Mononuclear cell (primary cell): ENCODE data around the gene EZR. TPM values are rescaled to one million over a fixed set of nuclear protein-coding genes. Genes with fewer than 3 reads are reported as not detected.
A peak's percentile ranks its signal among the peaks of the same experiment; 100 is the strongest.

Experiments used
- H3K27me3 ChIP-seq: 2 replicates; pipeline ENCODE4 v1.6.0; 2011; ENCODE audit warnings: low read length, control low read depth; ENCODE audit not compliant: insufficient read depth
- H3K4me1 ChIP-seq: 2 replicates; pipeline ENCODE4 v1.5.1; 2011; ENCODE audit warnings: mild to moderate bottlenecking, low read length, control low read depth; ENCODE audit not compliant: insufficient read depth
- H3K4me3 ChIP-seq: 2 replicates; pipeline ENCODE4 v1.5.1; 2011; ENCODE audit warnings: mild to moderate bottlenecking, low read length, moderate library complexity
- H3K9me3 ChIP-seq: 2 replicates; pipeline ENCODE4 v1.5.1; 2011; ENCODE audit warnings: low read depth, mild to moderate bottlenecking, control low read depth, low read length
- total RNA-seq: library from RNA; depleted of rRNA; stranded (reverse); fragments of >200 nt; gene quantifications from one replicate; pipeline ENCODE4 v1.2.3, GENCODE V29; 2012

The EZR gene
- total RNA-seq, result 165 TPM

DNA sequence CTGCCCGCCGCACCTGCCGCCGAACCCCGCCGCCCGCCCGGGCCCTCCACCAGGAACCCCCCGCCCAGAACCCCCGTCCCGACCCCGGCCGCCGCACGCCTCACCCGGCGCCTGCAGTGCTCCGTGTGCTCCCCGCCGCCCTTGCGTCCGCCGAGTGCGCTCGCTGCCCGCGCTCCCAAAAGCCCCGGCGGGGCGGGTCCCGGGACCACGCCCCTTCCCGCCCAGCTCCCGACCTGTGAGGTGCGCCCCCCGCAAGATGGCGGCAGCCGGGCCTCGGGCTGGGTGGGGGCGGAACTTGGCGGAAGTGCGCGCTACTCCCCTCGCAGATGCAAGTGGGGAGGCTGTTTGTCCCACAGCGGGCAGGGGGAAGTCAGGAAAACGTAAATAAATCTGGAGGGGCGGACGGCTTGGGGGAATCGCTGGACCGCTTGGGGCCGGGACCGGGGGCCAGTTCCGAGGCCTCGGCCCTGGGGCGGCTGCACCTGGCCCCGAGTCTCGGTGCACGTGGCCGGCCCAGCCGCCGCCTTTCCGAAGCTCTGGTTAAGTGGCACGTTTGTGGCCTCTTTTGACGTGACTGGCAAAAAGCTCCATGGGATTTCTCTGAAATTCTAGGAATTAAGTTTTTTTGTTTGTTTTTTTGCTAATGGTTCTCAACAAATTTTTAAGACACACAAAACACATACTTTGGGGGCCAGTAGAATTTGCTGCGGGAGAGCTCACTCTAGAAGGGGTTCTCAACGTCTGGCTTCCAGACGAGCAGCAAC, at the start of gene EZR:
TSS of gene EZR (minus strand) at position 156 of the 764 bp plus-strand sequence. CDS start 1,275 bp downstream, outside the sequence.
- Histone ChIP-seq H3K9me3 (no peaks in the 10 kb centered on the region), H3K4me1 (peaks cover 35% of the 10 kb centered on the region), H3K27me3 (no peaks in the 10 kb centered on the region), H3K4me3 (peak within 1 kb of the TSS; percentile 81)

DNA sequence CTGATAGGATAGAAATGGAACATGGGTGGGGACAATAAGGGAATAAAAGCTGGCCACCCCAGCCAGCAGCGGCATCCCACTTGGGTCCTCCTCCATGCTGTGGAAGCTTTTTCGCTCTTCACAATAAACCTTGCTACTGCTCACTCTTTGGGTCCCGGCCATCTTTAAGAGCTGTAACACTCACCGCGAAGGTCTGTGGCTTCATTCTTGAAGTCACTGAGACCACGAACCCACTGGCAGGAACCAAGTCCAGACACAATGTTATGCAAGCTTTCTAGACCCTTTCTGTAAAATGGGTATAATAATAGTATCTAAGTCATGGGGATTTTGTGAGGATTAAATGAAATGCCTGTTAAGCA, 48.9 kb upstream of the EZR start:
- no peaks in the 10 kb centered on the region for H3K9me3 ChIP-seq
- H3K4me3 ChIP-seq, result no peak overlapping the region
- H3K27me3 ChIP-seq, result no peaks in the 10 kb centered on the region
- peaks cover 28% of the 10 kb centered on the region for H3K4me1 ChIP-seq

DNA sequence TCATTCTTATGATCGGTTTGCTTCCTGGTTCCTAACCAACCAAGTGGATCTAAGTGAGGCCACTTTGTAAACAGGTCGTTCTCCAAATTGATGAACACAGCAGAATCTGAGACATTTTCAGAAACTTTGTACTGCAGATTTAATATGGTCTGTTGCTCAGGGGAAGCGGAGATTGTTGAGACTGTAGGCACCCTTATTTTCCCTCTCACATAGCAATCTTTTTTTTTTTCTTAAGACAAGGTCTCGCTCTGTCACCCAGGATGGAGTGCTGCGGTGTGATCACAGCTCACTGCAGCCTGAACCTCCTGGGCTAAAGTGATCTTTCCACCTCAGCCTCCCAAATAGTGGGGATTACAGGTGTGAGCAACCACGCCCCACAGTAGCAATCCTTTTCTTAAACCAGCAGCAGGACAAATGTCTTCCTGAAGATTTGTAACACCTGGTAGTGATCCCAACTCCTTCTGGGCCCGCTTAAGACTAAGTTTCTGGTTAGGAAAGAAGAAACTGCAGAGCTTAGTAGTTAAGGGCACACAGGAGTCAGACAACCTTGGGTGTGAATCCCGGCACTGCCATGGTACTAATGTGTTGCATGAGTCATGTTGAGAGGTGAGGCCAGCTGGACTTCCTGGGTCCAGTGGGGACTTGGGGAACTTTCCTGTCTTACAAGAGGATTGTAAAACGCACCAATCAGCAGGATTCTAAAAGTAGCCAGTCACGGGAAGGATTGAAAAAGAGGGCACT, 48.4 kb upstream of the EZR start:
- no peaks in the 10 kb centered on the region for H3K9me3 ChIP-seq
- H3K4me1 ChIP-seq, result peaks cover 28% of the 10 kb centered on the region
- H3K4me3 ChIP-seq, result no peak overlapping the region
- H3K27me3 ChIP-seq, result no peaks in the 10 kb centered on the region

DNA sequence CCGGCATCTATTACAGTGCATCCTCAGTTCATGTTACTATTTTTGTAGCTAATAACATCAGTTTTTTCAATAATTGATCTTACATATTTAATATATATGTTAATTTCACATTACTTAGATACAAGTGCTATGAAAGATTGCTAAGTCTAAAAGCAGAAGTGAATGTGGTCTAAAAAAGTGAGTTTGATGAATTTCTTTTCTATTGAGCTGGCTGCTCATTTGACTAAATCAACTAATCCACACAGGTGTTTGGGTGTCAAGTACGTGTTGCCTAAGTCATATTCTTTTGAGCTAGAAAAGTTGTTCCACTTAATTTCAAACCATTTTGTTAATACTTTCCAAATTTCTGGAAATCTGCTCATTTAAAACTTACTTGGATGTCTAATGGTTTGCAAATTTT, 46.6 kb upstream of the EZR start:
- no peaks in the 10 kb centered on the region for H3K9me3 ChIP-seq

DNA sequence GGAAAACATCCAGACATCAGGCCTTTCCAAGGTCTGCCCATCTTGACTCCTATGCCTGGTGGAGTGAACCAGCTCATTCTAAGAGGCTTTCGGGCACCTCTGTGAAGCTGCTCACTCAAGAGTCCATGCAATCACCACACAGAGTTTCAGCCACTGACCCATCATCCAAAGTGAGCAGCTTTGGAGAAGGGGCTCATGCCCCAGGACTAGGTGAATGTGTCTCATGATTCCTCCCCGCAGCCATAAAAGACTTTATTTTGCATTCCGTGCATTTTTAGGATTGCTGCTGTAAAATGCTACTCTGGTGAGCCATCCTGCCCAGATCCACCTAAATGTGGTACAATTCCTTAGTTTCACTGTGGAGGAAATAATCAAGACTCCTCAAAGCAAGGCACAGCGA, 44.5 kb upstream of the EZR start:
- peaks cover 14% of the 10 kb centered on the region for H3K4me1 ChIP-seq
- H3K4me3 ChIP-seq, result no peak overlapping the region
- no peaks in the 10 kb centered on the region for H3K9me3 ChIP-seq
- H3K27me3 ChIP-seq, result no peaks in the 10 kb centered on the region

More for the DNA sequence above, 46.6 kb upstream of the EZR start:
- H3K4me1 ChIP-seq, result peaks cover 28% of the 10 kb centered on the region
- no peaks in the 10 kb centered on the region for H3K27me3 ChIP-seq
- H3K4me3 ChIP-seq, result no peak overlapping the region

DNA sequence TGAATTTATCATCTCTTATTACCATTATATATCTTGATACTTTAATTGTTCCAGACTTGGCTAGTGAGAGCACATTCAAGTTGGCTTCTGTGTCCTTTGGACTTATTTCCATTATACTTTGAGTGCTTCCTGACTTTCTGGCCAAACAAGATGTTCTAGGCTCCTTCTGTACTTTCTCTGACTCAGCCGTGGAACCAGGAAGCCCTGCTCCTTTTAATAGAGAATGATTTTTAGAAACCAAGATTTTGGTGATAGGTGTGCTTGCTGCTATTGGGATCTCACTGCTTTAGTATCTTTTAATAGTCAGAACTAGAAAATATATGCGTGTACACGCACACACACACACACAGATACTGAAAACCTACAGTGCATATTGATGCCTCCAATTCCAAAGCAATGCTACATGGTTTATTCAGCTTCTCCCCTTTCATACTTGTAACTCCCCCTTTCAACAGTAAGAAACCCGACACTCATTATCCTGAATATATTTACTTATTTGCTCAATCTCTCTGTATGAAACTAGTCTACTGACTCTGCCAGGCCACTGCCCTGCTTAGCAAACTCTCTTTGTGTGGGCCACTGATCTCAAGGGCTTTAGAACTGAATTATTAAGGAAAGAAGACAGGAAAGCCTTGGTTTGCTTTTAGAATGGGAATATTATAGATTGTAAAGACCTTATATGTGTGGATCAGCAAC, 42.7 kb upstream of the EZR start:
- no peak overlapping the region for H3K4me3 ChIP-seq
- H3K27me3 ChIP-seq, result no peaks in the 10 kb centered on the region
- no peaks in the 10 kb centered on the region for H3K9me3 ChIP-seq
- H3K4me1 ChIP-seq, result peaks cover 12% of the 10 kb centered on the region

DNA sequence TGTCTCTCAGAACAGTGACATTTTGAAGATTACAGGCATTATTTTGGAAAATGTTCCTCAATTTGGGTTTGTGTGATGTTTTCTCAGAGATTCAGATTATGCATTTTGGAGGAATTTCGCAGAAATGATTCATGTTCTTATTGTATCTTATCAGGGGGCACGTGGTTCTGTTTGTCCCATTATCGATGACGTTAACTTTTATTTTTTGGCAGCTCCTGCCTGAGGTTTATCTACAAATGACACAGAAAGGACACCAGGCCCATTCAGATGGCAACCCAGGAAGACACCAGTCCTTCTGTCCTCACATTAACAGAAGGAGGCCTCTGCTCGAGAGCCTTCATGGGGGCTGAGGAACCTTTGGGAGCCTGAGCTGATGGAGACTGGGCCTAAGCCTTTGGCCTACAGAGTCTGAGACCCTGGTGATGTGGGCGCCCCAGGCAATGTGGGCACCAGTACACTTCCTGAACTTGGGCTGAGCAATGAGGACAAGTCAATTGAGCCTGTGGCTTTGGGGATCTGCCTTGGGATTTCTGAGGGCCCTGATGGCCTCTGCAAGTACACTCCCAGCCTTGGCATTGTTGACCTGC, 41.2 kb upstream of the EZR start:
- no peaks in the 10 kb centered on the region for H3K9me3 ChIP-seq
- H3K4me1 ChIP-seq, result peaks cover 24% of the 10 kb centered on the region
- no peak overlapping the region for H3K4me3 ChIP-seq
- H3K27me3 ChIP-seq, result no peaks in the 10 kb centered on the region

DNA sequence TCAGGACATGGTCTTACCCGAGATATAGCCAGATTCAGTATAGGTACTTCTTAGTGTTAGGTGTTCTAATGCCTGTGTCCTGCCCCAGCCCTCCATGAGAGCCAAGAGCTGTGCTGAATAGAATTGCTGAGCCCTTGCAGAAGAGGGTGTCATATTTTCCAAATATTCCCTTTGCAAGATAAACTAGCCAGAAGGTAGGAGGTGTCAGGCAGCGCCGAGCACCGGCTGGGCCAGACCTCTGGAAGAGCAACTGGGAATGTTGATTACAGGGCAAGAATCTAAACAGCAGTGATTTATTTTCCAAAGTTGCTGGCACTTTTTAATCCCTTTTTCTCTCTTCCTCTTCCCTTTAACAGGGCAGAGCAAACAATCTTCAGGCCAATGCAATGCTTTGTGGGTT, 37.1 kb upstream of the EZR start:
- peaks cover 63% of the 10 kb centered on the region for H3K4me1 ChIP-seq
- no peaks in the 10 kb centered on the region for H3K27me3 ChIP-seq
- no peak overlapping the region for H3K4me3 ChIP-seq
- no peaks in the 10 kb centered on the region for H3K9me3 ChIP-seq

DNA sequence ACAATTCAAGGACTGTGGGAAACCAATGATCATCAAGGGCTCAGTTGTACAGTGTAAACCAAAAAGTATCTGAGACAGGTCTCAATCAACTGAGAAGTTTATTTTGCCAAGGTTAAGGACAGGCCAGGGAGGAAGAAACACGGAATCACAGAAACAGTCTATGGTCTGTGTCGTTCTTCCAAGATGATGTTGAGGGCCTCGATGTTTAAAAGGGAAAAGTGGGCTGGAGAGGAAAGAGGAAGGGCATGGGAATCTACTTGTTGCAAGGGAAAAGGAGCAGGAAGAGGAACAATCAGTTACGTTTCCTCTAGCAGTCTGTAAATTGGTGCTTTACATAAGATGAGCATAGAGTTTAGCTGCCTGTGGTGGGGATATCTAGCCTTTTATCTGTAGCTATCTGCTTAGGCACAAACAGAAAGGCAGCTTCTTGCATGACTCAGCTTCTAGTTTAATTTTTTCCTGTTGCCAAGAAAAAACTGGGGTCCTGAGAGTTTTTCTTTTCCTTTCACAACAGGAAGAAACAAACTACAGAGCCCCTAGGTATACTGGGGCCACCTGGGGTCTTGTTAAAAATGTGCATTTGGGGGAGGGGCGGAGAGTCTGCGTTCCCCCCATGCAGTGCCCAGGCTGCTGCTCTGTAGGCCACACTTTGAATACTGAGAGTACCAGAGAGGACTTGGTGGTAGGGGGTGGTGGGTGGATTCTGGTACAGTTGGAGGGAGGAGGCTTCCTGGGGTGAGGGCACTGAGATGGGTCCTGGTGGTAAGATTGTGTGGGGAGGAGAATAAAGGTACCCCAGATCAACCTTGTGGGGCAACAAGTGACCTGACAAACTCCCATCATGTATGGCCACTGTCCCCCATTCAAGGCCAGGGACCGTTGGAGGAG, 35.3 kb upstream of the EZR start:
- Histone ChIP-seq H3K9me3 (no peaks in the 10 kb centered on the region), H3K27me3 (no peaks in the 10 kb centered on the region), H3K4me1 (peaks cover 79% of the 10 kb centered on the region), H3K4me3 (no peak overlapping the region)

DNA sequence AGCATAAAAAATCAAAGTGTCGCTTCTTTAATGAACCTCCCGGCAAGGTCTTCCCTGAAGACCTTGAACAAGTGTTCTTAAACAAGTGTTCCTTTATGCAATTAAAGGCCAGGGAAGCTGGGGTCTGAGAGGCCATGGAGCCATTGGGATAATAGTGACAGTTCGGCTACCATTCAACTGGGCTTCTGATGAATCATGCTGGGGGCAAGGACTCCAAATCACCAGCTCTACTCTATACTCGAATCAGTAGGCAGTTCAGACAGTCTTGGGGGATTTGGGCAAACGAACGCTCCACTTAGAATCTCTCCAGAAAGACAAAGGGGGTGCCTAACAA, 34.7 kb upstream of the EZR start:
- H3K9me3 ChIP-seq, result no peaks in the 10 kb centered on the region
- peaks cover 84% of the 10 kb centered on the region for H3K4me1 ChIP-seq
- no peaks in the 10 kb centered on the region for H3K27me3 ChIP-seq
- H3K4me3 ChIP-seq, result peak overlapping the region; percentile 20

DNA sequence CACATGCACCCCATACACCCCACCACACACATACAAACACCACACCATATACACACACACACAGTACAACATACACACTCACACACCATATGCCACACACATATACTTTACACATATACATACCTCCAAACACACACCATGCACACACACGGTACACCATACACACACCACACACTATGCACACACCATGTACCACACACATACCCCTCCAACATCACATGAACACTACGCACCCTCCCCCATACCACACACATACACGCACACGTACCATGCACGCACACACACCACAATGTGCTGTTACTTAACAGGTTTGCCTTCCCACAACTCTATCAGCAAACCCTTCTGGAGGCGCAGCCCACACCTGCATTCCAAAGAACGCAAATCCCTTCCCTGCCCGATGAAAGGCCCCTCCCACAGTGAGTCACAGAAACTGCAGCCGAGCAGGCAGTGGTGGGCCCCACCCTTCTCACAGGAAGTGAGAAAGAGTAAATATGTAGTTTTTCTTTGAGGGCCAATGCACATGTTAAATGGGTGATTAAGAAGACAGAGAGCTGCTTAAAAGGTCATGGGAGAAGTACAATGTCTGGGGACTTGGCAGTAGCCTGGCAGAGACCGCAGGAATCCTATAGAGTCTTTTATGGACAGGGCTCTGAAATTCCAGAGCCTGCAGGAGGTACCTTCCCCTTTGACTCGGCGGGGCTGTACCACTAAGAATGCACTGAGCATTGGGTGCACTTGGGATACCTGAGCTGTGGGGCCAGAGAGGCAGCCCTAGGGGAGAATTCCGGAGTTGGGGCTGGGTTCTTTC, 34.1 kb upstream of the EZR start:
- Histone ChIP-seq H3K4me3 (peak overlapping the region; percentile 20), H3K4me1 (peaks cover 83% of the 10 kb centered on the region)

DNA sequence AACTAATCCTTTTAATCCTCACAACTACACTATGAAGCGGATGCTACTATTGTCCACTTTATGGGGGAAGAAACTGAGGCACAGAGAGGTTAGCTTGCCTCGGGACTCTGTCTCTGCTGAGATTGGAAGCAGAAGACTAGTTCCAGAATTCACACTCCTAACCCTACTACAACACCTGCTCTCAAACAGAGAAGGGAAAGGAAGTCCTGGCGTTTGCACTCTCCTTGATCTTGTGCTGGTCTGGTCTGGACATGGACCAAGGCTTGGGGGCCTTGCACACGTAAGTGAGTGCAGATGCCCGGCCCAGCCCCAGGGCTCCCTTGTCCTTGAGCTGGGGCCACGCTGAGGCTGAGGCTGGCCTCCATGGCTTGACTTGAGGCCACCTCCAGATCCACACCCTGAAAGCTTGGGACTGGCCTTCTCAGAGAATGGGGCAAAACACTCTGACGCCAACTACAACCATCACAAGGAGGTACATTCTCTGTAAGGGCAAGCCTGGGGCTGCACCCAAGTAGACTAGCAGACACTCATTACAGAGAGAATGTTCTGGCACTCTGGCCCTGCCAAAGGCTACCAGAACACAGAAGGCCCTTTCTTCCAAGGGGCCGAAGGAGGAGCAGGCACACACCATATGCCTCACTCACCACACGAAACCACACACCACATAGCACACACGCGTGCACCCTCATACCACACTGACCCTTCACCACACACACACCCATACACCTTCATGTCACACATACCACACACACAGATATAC, 33.3 kb upstream of the EZR start:
- H3K27me3 ChIP-seq, result no peaks in the 10 kb centered on the region
- peaks cover 79% of the 10 kb centered on the region for H3K4me1 ChIP-seq
- no peaks in the 10 kb centered on the region for H3K9me3 ChIP-seq
- no peak overlapping the region for H3K4me3 ChIP-seq

More for the DNA sequence above, 34.1 kb upstream of the EZR start:
- Histone ChIP-seq H3K27me3 (no peaks in the 10 kb centered on the region), H3K9me3 (no peaks in the 10 kb centered on the region)

DNA sequence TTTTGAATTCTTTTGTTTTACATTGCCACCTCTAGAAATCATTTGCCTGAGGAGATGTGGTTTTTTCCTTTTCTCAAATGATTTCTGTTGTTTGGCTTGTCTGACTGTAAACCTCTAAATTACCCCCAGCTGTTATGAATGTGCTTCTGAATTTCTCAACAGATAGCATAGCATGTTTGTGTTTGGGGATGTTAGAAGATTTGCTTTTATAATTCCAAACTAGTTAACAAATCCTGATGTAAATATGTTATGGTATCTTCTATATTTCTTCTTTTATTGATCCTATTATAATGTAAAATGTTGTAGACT, 31.6 kb upstream of the EZR start:
- Histone ChIP-seq H3K27me3 (no peaks in the 10 kb centered on the region), H3K4me3 (no peak overlapping the region), H3K4me1 (peaks cover 72% of the 10 kb centered on the region), H3K9me3 (no peaks in the 10 kb centered on the region)
